Activated CD4-positive, alpha-beta T cell treated with anti-CD3 and anti-CD28 coated beads, Interleukin-2, amount 10 ng/mL, durations not matched to agents 24 days and 14 days (primary cell): ENCODE results near the gene GID8. TPM values are rescaled to one million over a fixed set of nuclear protein-coding genes. Genes with fewer than 3 reads are reported as not detected.
A peak's percentile ranks its signal among the peaks of the same experiment; 100 is the strongest.

Source experiments
- DNase-seq: peaks from one replicate; pipeline ENCODE4 v3.0.0; 2022
- H3K27ac Mint-ChIP-seq: one replicate; pipeline ENCODE4 v1.8.0; 2022; ENCODE audit warnings: mild to moderate bottlenecking, mixed read lengths
- H3K27me3 Mint-ChIP-seq: one replicate; pipeline ENCODE4 v1.8.0; 2022; ENCODE audit warnings: mixed read lengths
- H3K36me3 Mint-ChIP-seq: one replicate; pipeline ENCODE4 v1.8.0; 2022; ENCODE audit warnings: low read depth, mild to moderate bottlenecking, mixed read lengths
- H3K4me1 Mint-ChIP-seq: one replicate; pipeline ENCODE4 v1.8.0; 2021; ENCODE audit warnings: mixed read lengths
- H3K4me3 Mint-ChIP-seq: one replicate; pipeline ENCODE4 v1.8.0; 2022; ENCODE audit warnings: mild to moderate bottlenecking, moderate library complexity, mixed read lengths
- H3K9me3 Mint-ChIP-seq: one replicate; pipeline ENCODE4 v1.8.0; 2021; ENCODE audit warnings: mixed read lengths
- intact Hi-C: fragments of 100-400 bp; cut with micrococcal nuclease; formaldehyde crosslinking; loops from one replicate; pipeline ENCODE4 v1.15.1; 2023
- total RNA-seq: library from RNA; stranded (reverse); gene quantifications from 2 replicates; pipeline ENCODE4 v1.2.3, GENCODE V29; 2022

The GID8 gene
- total RNA-seq, 1 donor from 2014 or later: 50.0 TPM

DNA sequence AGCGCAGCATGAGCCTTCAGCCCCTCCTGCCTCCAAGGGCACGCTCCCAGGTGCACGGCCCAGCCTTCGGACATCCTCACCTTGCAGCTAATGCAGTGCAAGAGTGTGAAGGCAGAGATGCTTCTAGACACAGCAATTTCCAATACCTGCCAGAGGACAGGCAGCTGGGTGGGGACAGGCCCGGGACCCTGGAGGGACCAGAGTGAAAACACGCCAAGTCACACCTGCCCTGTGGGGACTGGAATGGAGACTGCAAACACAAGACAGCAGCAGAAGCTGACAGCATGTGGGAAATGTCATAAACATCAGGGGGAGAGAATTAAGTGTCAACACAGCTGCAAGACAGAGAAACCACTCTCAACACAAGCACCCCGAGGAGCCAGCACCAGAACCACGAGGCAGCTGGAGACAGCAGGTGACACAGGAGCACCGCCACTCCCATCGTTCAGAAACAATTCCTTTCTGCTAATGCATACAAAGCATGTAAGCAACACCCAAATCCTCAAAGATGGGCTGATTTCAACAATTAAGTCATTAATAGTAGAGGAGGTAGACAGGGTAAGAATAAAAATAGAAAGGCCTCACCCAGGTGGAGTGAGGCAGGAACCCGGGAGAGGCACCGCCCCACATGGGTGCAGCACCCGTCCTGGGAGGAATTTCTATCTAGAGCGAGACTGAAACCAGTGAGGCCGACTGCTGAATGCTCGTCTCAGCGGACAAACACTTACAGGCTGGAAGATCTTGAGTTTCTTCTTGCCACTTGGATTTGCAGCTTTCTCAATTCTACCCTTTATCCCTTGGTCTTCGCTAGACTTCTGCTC lies 28.8 kb upstream of the GID8 start:
- no peak overlapping the region for H3K4me3 Mint-ChIP-seq
- intact Hi-C loops: no loop called here
- H3K27ac Mint-ChIP-seq: no peak overlapping the region
- peaks cover 72% of the 10 kb centered on the region for H3K36me3 Mint-ChIP-seq
- no peak for DNase-seq
- H3K9me3 Mint-ChIP-seq: no peaks in the 10 kb centered on the region
- peaks cover 10% of the 10 kb centered on the region for H3K4me1 Mint-ChIP-seq
- H3K27me3 Mint-ChIP-seq: no peaks in the 10 kb centered on the region

DNA sequence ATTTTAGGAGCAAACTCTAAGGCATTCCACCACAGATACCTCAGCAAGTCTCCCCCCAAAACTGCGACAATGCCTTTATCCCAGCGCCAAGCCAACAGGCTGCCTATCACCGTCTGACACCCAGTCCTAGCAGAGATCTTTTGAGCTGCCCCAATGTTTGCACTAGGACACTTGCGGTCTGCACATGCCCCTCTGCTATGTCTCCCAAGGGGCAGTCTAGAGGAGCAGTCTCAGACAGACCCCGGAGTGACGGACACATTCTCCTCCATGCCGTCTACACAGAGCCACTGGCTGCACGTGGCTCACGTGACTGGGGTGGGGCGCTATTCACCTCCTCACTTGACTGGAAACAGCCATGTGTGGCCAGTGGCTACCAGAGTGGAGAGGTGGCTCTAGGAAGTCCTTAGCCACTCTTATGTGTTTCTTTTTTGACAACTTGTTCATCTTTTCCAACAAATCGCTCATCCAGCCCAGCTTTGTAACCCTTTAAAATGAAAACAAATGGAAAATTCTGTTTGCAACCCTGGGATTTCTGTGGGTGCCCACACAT lies 27.7 kb upstream of the GID8 start:
- H3K4me1 Mint-ChIP-seq: peaks cover 18% of the 10 kb centered on the region
- H3K27ac Mint-ChIP-seq: peak overlapping the region; percentile 45
- peaks cover 64% of the 10 kb centered on the region for H3K36me3 Mint-ChIP-seq
- H3K4me3 Mint-ChIP-seq: no peak overlapping the region
- no peaks in the 10 kb centered on the region for H3K9me3 Mint-ChIP-seq
- DNase-seq: no peak
- no peaks in the 10 kb centered on the region for H3K27me3 Mint-ChIP-seq
- intact Hi-C loops: no loop called here

GRCh38 chr20:62910777-62911497 lies 27.0 kb upstream of the GID8 start:
- Mint-ChIP-seq H3K27me3 (no peaks in the 10 kb centered on the region), H3K4me1 (peaks cover 22% of the 10 kb centered on the region), H3K4me3 (no peak overlapping the region), H3K36me3 (peaks cover 59% of the 10 kb centered on the region), H3K27ac (peak overlapping the region; percentile 43), H3K9me3 (no peaks in the 10 kb centered on the region)
- DNase-seq: no peak
- intact Hi-C loops: no loop called here

- H3K27me3 Mint-ChIP-seq: no peaks in the 10 kb centered on the region
- peaks cover 54% of the 10 kb centered on the region for H3K36me3 Mint-ChIP-seq
- no peak overlapping the region for H3K27ac Mint-ChIP-seq
- no peak overlapping the region for H3K4me3 Mint-ChIP-seq
- H3K4me1 Mint-ChIP-seq: peaks cover 26% of the 10 kb centered on the region
- no peaks in the 10 kb centered on the region for H3K9me3 Mint-ChIP-seq
- DNase-seq: no peak
- intact Hi-C loops: no loop called here
Observed at GRCh38 chr20:62911701-62912280, 26.2 kb upstream of the GID8 start.

GRCh38 chr20:62913043-62913630 lies 24.8 kb upstream of the GID8 start:
- H3K27ac Mint-ChIP-seq: no peak overlapping the region
- DNase-seq: no peak
- intact Hi-C loops: no loop called here
- peaks cover 50% of the 10 kb centered on the region for H3K36me3 Mint-ChIP-seq
- H3K4me3 Mint-ChIP-seq: no peak overlapping the region
- no peaks in the 10 kb centered on the region for H3K27me3 Mint-ChIP-seq
- H3K4me1 Mint-ChIP-seq: peaks cover 34% of the 10 kb centered on the region
- H3K9me3 Mint-ChIP-seq: no peaks in the 10 kb centered on the region

- Mint-ChIP-seq H3K9me3 (no peaks in the 10 kb centered on the region), H3K4me3 (no peak overlapping the region), H3K36me3 (peaks cover 42% of the 10 kb centered on the region), H3K4me1 (peaks cover 44% of the 10 kb centered on the region), H3K27me3 (no peaks in the 10 kb centered on the region), H3K27ac (no peak overlapping the region)
- no peak for DNase-seq
- intact Hi-C loops: no loop called here
Observed at GRCh38 chr20:62914436-62914835, 23.5 kb upstream of the GID8 start.

DNA sequence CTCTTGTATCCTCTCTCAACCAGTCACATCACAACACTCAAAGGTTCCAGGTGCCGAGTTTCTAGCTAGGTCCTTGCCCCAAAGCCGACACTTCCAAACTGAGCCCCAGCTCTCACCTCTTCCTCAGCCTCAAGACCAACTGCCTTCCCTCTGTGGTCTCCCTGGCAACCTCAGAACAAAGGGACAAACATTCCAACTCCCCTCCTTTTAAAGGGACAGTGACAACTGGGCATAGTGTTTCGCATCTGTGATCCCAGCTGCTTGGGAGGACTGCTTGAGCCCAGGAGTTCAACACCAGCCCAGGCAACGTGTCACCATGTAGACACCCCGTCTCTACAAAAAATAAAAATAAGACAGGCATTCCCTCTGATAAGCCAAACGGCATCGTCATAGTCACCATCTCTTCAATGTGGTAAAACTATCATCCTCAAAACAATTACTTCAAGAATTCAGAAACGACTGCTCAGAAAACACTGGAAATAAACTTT lies 22.9 kb upstream of the GID8 start:
- Mint-ChIP-seq H3K4me1 (peaks cover 49% of the 10 kb centered on the region), H3K27ac (peak overlapping the region; percentile 81), H3K36me3 (peaks cover 37% of the 10 kb centered on the region), H3K4me3 (peak overlapping the region; percentile 51), H3K27me3 (no peaks in the 10 kb centered on the region), H3K9me3 (no peaks in the 10 kb centered on the region)
- peak; percentile 73 for DNase-seq
- intact Hi-C loops: no loop called here

DNA sequence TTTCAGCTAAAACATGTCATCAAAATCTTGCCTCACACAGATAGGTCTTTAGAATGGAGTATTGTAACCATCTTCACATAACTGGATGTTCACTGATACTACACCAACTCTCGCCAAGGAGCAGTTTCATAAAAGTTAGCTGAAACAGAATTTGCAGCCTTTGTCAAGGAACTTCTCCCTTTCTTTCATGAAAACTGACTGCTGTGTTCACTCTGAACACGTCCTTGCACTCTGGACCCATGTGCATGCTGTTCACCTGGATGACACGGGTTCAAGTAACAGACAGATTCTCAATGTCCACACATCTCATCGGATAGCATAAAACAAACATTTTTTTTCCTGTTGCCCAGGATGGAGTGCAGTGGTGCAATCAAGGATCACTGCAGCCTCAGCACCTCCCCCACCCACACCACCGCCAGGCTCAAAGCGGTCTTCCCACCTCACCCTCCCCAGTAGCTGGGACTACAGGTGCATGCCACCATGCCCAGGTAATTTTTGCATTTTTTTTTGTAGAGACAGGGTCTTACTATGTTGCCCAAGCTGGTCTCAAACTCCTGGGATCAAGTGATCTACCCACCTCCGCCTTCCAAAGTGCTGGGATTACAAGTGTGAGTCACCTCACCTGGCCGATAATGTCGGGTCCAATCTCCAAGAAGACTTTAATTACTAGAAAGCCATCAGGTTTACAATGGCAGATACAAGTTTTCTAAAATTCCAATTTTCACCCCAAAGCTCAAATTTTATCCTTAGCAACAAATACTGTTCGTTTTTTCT lies 21.1 kb upstream of the GID8 start:
- DNase-seq: no peak
- Mint-ChIP-seq H3K4me1 (peaks cover 59% of the 10 kb centered on the region), H3K27me3 (no peaks in the 10 kb centered on the region), H3K36me3 (peaks cover 24% of the 10 kb centered on the region), H3K9me3 (no peaks in the 10 kb centered on the region), H3K4me3 (peak overlapping the region; percentile 42), H3K27ac (peak overlapping the region; percentile 70)
- intact Hi-C loops: no loop called here

GRCh38 chr20:62917720-62918119 lies 20.2 kb upstream of the GID8 start:
- intact Hi-C loops: loop anchor here (2.0 kb wide), 1 partner anchor 17 kb away; no protein-coding TSS in a partner anchor

GRCh38 chr20:62918147-62918546 lies 19.8 kb upstream of the GID8 start:
- H3K9me3 Mint-ChIP-seq: no peaks in the 10 kb centered on the region
- peaks cover 18% of the 10 kb centered on the region for H3K36me3 Mint-ChIP-seq
- H3K4me3 Mint-ChIP-seq: peak overlapping the region; percentile 76
- no peaks in the 10 kb centered on the region for H3K27me3 Mint-ChIP-seq
- intact Hi-C loops: loop anchor here (2.0 kb wide), 1 partner anchor 17 kb away; no protein-coding TSS in a partner anchor
- peak; percentile 81 for DNase-seq
- H3K4me1 Mint-ChIP-seq: peaks cover 68% of the 10 kb centered on the region
- peak overlapping the region; percentile 82 for H3K27ac Mint-ChIP-seq

More at GRCh38 chr20:62917720-62918119, 20.2 kb upstream of the GID8 start:
- Mint-ChIP-seq H3K36me3 (peaks cover 21% of the 10 kb centered on the region), H3K4me1 (peaks cover 66% of the 10 kb centered on the region), H3K27me3 (no peaks in the 10 kb centered on the region), H3K27ac (peak overlapping the region; percentile 82), H3K9me3 (no peaks in the 10 kb centered on the region), H3K4me3 (peak overlapping the region; percentile 76)
- no peak for DNase-seq

- no peaks in the 10 kb centered on the region for H3K9me3 Mint-ChIP-seq
- no peaks in the 10 kb centered on the region for H3K27me3 Mint-ChIP-seq
- H3K27ac Mint-ChIP-seq: peak overlapping the region; percentile 82
- peak; percentile 85 for DNase-seq
- H3K4me1 Mint-ChIP-seq: peaks cover 68% of the 10 kb centered on the region
- intact Hi-C loops: loop anchor here (2.0 kb wide), 1 partner anchor 18 kb away; no protein-coding TSS in a partner anchor
- peaks cover 17% of the 10 kb centered on the region for H3K36me3 Mint-ChIP-seq
- H3K4me3 Mint-ChIP-seq: peak overlapping the region; percentile 76
Observed at GRCh38 chr20:62918831-62919230, 19.1 kb upstream of the GID8 start.

GRCh38 chr20:62920039-62920645 lies 17.8 kb upstream of the GID8 start:
- Mint-ChIP-seq H3K4me1 (peaks cover 68% of the 10 kb centered on the region), H3K27me3 (no peaks in the 10 kb centered on the region), H3K27ac (peak overlapping the region; percentile 82), H3K9me3 (no peaks in the 10 kb centered on the region), H3K4me3 (peak overlapping the region; percentile 76), H3K36me3 (peaks cover 19% of the 10 kb centered on the region)
- DNase-seq: no peak
- intact Hi-C loops: no loop called here
